Measurements from ENCODE around the gene TNFRSF12A. TPM values are rescaled to one million over a fixed set of nuclear protein-coding genes. Genes with fewer than 3 reads are reported as not detected.

The TNFRSF12A gene
- total RNA-seq, 2 experiments from 2014 or later = 1.8 to 1.9 TPM

DNA sequence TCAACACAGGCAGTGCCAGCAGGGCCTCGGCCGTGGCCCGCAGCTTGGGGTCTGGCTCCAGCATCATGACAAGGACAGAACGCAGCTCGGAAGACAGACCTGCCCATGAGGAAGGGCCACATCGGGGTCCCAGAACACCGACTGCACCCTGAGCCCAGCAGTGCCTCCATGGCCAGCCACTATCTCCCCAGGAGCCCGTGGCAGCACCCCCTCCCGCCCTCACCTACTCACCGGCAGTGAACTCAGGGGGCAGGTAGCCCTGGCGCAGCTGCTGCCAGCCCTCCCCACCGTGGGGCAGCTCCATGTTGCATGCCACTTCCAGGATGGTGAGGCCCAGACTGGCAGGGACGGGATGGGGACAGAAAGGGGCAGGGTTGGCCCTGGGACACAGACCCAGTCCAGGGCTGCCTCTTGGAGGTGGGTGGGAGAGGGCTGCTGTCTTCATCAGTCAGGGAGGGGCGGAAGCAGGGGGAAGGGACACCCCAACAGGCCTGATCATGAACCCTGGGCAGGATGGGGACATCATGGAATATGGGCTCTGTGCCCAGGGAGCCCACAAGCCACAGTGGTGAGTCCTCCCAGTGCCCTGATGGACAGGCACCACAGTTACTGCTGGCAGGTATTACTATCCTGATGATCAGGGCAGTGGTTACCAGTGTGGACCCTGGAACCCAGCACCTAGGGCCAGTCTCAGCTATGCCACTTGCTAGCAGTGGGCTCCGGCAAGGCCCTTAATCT lies 45.7 kb upstream of the TNFRSF12A start:
- H3K36me3 Mint-ChIP-seq (ENCODE audit: low read depth) = no peaks in the 10 kb centered on the region
- CTCF ChIA-PET = no interaction called here
- no peaks in the 10 kb centered on the region for H3K9me3 Mint-ChIP-seq
- TF ChIP-seq, protein P1, sequence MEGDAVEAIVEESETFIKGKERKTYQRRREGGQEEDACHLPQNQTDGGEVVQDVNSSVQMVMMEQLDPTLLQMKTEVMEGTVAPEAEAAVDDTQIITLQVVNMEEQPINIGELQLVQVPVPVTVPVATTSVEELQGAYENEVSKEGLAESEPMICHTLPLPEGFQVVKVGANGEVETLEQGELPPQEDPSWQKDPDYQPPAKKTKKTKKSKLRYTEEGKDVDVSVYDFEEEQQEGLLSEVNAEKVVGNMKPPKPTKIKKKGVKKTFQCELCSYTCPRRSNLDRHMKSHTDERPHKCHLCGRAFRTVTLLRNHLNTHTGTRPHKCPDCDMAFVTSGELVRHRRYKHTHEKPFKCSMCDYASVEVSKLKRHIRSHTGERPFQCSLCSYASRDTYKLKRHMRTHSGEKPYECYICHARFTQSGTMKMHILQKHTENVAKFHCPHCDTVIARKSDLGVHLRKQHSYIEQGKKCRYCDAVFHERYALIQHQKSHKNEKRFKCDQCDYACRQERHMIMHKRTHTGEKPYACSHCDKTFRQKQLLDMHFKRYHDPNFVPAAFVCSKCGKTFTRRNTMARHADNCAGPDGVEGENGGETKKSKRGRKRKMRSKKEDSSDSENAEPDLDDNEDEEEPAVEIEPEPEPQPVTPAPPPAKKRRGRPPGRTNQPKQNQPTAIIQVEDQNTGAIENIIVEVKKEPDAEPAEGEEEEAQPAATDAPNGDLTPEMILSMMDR (IDR thresholded peaks at IDR 0.05) = no peak
- H3K4me3 ChIP-seq (ENCODE audit: low read length) = no peak overlapping the region
- H3K4me1 Mint-ChIP-seq (ENCODE audit: low read depth) = peaks cover 8% of the 10 kb centered on the region
- POLR2A ChIA-PET = no interaction called here
- no peak overlapping the region for H3K4me3 Mint-ChIP-seq
- H3K36me3 ChIP-seq (ENCODE audit: insufficient read depth, low read length) = no peaks in the 10 kb centered on the region
- H3K27me3 ChIP-seq (ENCODE audit: control insufficient read depth in 1 of 2, insufficient read depth in 2 of 2, low read length in 2 of 2) = peaks cover 0 to 2% of the 10 kb centered on the region in 2 experiments
- no peak overlapping the region for H3K27ac ChIP-seq (ENCODE audit: low read depth in 1 of 2, low read length in 2 of 2)
- peaks cover 17% of the 10 kb centered on the region for H3K4me1 ChIP-seq (ENCODE audit: insufficient read depth, low read length)
- ATAC-seq (ENCODE audit: poor library complexity) = no peak
- H3K9me3 ChIP-seq (ENCODE audit: control insufficient read depth in 1 of 2, insufficient read depth in 1 of 2, low read length in 2 of 2) = peaks cover 0 to 2% of the 10 kb centered on the region in 2 experiments
- DNase-seq = no peak
- peaks cover 7% of the 10 kb centered on the region for H3K27me3 Mint-ChIP-seq
- H3K27ac Mint-ChIP-seq = no peak overlapping the region
- intact Hi-C loops (cut with DNase I, micrococcal nuclease) = no loop called here

DNA sequence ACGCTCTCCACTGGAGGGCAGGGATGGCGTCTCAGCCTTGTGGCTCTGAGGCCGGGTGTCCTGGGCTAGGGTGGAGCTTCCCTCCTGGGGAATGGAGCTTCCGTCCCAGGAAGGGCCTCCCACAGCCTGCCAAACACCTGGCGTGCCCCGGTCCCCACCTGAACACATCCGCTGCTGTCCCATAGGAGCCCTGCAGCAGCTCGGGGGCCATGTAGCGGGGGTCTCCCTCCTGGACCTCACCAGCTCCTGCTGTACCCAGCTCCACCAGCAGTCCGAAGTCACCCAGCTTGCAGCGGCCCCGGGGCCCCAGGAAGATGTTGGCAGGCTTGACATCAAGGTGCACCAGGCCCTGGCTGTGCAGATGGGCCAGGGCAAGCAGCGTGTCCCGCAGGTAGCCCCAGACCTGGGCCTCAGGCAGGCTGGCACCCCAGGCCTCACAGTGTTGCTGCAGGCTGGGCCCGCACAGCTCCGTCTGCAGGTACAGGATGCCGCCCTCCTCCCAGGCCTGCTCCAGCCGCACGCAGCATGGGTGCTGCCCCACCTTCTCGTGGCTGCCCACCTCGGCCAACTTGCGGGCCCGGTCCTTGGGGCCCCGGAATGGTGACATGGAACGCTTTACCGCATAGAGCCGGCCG lies 44.9 kb upstream of the TNFRSF12A start:
- Histone ChIP-seq H3K9me3 (ENCODE audit: control insufficient read depth in 1 of 2, insufficient read depth in 1 of 2, low read length in 2 of 2) (peaks cover 0 to 7% of the 10 kb centered on the region in 2 experiments), H3K4me3 (ENCODE audit: low read length) (no peak overlapping the region), H3K4me1 (ENCODE audit: insufficient read depth, low read length) (peaks cover 14% of the 10 kb centered on the region), H3K27ac (ENCODE audit: low read depth in 1 of 2, low read length in 2 of 2) (no peak overlapping the region), H3K36me3 (ENCODE audit: insufficient read depth, low read length) (no peaks in the 10 kb centered on the region), H3K27me3 (ENCODE audit: control insufficient read depth in 1 of 2, insufficient read depth in 2 of 2, low read length in 2 of 2) (peaks cover 0 to 3% of the 10 kb centered on the region in 2 experiments)
- Mint-ChIP-seq H3K4me3 (no peak overlapping the region), H3K9me3 (no peaks in the 10 kb centered on the region), H3K4me1 (ENCODE audit: low read depth) (peaks cover 8% of the 10 kb centered on the region), H3K36me3 (ENCODE audit: low read depth) (no peaks in the 10 kb centered on the region), H3K27ac (no peak overlapping the region), H3K27me3 (peaks cover 7% of the 10 kb centered on the region)
- TF ChIP-seq, protein P1 (IDR thresholded peaks at IDR 0.05) = no peak
- POLR2A ChIA-PET = no interaction called here
- intact Hi-C loops (cut with DNase I, micrococcal nuclease) = no loop called here
- CTCF ChIA-PET = no interaction called here
- DNase-seq (no peak), ATAC-seq (ENCODE audit: poor library complexity) (no peak)

DNA sequence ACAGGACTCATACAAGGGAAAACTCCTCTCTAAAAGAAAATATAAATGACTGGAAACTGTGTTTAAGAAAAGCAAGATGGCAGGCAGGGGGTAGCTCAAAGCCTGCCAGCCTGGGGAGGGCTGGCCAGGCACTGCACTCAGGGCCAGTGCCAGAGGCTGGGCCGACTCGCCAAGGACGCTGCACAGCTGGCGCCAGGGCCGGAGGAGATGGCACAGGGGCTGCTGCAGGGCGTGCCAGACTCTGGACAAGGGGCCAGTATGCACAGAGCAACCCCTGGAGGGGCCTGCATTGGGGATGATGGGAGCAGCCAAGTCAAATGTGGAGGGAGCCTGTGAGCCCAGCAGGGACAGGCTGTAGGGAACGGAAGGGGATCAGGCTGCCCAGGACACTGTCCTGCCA lies 44.0 kb upstream of the TNFRSF12A start:
- intact Hi-C loops (cut with DNase I, micrococcal nuclease) = no loop called here
- H3K4me3 ChIP-seq (ENCODE audit: low read length) = no peak overlapping the region
- peaks cover 16% of the 10 kb centered on the region for H3K4me1 ChIP-seq (ENCODE audit: insufficient read depth, low read length)
- ATAC-seq (ENCODE audit: poor library complexity) = no peak
- no peaks in the 10 kb centered on the region for H3K36me3 Mint-ChIP-seq (ENCODE audit: low read depth)
- CTCF ChIA-PET = no interaction called here
- no peak for DNase-seq
- no peak overlapping the region for H3K4me3 Mint-ChIP-seq
- POLR2A ChIA-PET = no interaction called here
- H3K9me3 ChIP-seq (ENCODE audit: control insufficient read depth in 1 of 2, insufficient read depth in 1 of 2, low read length in 2 of 2) = peaks cover 0 to 7% of the 10 kb centered on the region in 2 experiments
- no peaks in the 10 kb centered on the region for H3K36me3 ChIP-seq (ENCODE audit: insufficient read depth, low read length)
- H3K9me3 Mint-ChIP-seq = no peaks in the 10 kb centered on the region
- no peak overlapping the region for H3K27ac Mint-ChIP-seq
- TF ChIP-seq, protein P1 (IDR thresholded peaks at IDR 0.05) = no peak
- no peaks in the 10 kb centered on the region for H3K4me1 Mint-ChIP-seq (ENCODE audit: low read depth)
- H3K27me3 ChIP-seq (ENCODE audit: control insufficient read depth in 1 of 2, insufficient read depth in 2 of 2, low read length in 2 of 2) = peaks cover 0 to 3% of the 10 kb centered on the region in 2 experiments
- H3K27ac ChIP-seq (ENCODE audit: low read depth in 1 of 2, low read length in 2 of 2) = no peak overlapping the region
- H3K27me3 Mint-ChIP-seq = peaks cover under 1% of the 10 kb centered on the region
